CMK (cell line): ENCODE data around the gene SYPL2.
"Not testable (repeated sequence)": the region's sequence is repeated elsewhere in the genome, so short reads cannot be mapped to it uniquely, and the experiment has no call there.

Experiments
- DNase-seq: peaks from one replicate; pipeline ENCODE4 v3.0.0-alpha.2; 2010; ENCODE audit warnings: low read depth

SYPL2 gene

GRCh38 chr1:109466452-109467300 lies at the start of gene SYPL2:
TSS of gene SYPL2 (plus strand) at chr1:109466546. CDS start at chr1:109466844, 298 bp downstream.
- no peak for DNase-seq

- DNase-seq, result no peak
Measured at GRCh38 chr1:109423498-109423897, 42.8 kb upstream of the SYPL2 start.

GRCh38 chr1:109425391-109426280 lies 40.7 kb upstream of the SYPL2 start:
- peak; percentile 56 for DNase-seq

- DNase-seq, result peak; percentile 97
Measured at GRCh38 chr1:109426281-109427170, 39.8 kb upstream of the SYPL2 start, which contains the start of gene PSMA5. TSS of gene PSMA5 (minus strand) at chr1:109426448. CDS start at chr1:109426330, 118 bp downstream.

DNA sequence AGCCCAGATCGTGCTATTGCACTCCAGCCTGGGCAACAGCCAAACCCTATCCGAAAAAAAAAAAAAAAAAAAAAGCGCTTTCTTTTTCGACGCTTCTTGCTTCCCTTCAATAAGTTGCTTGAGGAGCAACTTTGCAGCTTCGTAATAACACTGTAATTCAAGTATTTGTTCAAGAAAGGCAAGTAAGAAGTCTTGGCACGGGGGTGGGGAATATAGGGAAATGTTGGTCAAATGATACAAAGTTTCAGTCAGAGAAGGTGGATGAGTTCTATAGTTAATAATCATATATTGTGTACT lies 39.2 kb upstream of the SYPL2 start:
- DNase-seq, result no peak

DNA sequence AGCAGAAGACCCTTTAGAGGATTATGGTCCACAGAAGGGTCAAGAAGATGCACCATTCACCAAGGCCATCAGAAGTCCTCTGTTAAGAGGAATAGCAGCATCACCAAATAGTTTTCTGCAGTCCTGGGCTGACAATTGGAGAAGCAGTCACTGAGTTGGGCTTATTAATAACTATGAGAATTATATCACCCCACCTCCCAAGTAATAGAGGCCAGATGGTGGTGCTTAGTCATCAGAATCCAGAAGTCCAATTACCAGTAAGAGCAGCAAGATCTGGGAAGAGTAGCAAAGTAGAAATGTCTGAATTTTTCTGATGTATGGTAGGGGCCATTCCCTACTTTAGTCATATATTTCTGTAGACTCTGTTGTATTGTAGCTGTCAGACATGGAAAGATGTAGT lies 34.0 kb upstream of the SYPL2 start:
- no peak for DNase-seq

GRCh38 chr1:109433322-109433721 lies 33.0 kb upstream of the SYPL2 start:
- no peak for DNase-seq

GRCh38 chr1:109434484-109434883 lies 31.9 kb upstream of the SYPL2 start:
- no peak for DNase-seq

- no peak for DNase-seq
Measured at GRCh38 chr1:109438798-109439297, 27.5 kb upstream of the SYPL2 start.

DNA sequence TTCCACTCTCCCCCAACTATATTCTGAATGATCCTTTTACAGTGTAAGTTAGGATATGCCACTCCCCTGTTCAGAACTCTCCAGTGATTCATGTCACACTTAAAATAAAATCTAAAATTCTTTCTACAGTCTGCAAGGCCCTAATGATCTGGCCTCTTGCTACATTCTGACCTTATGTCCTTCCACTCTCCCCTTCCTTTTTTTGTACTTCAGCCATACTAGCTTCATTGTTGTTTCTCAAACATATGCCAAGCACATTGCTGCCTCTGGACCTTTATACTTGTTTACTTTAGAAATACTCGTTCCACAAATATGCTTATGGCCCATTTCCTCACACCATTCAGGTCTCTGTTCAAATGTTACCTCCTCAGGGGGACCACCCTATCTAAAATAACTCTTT lies 25.3 kb upstream of the SYPL2 start:
- DNase-seq, result no peak

GRCh38 chr1:109443476-109443875 lies 22.9 kb upstream of the SYPL2 start:
- DNase-seq, result no peak

GRCh38 chr1:109444346-109444745 lies 22.0 kb upstream of the SYPL2 start:
- DNase-seq, result no peak

- not testable (repeated sequence) for DNase-seq
Measured at GRCh38 chr1:109445949-109446695, 20.2 kb upstream of the SYPL2 start.

DNA sequence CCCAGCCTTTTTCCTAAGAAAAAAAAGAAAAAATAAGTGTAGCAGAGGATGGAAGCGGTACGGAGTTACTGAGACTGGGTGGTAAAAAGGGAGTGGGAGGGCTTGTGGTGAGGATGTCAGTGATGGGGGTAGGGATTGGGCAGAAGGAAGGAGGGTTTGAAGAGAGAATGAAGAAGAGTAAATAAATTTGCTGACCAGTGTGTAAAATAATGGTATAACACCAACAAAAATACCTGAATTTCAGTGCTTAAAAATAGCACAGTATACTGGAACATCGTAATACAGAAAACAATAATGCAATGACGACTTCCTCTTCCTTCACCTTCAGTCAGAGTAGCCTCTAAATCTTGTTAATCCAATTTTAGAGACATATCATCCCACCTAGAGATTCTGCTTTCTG lies 18.8 kb upstream of the SYPL2 start:
- DNase-seq, result no peak

DNA sequence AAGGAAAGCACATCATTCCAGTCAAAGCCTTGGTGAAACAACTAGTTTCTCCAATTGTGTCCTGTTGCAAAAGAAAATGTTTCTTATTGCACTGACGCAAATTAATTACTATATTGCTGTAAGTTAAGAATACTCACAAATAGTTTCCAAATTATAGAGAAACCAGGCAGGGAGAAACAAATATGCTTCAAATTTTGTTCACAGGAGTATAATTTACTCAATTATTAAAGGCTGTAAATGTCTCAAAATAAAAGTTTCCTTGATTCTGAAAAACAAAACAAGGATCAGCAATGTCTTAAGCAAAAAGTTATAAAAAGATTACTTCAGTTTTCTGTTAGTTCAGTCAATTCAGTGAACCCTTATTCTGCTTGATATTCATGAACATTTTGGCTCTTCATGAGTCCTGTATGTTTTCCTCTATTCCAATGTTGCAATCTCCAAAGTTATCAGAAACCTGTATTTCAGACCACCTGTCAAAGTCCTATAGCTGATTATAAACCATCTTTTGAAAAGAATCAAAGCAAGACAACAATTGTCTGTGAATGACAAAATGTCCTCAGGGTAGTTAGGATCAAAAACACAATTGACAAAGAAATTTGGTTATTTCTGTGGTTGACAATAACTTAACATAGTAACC lies 11.7 kb upstream of the SYPL2 start:
- DNase-seq, result no peak

DNA sequence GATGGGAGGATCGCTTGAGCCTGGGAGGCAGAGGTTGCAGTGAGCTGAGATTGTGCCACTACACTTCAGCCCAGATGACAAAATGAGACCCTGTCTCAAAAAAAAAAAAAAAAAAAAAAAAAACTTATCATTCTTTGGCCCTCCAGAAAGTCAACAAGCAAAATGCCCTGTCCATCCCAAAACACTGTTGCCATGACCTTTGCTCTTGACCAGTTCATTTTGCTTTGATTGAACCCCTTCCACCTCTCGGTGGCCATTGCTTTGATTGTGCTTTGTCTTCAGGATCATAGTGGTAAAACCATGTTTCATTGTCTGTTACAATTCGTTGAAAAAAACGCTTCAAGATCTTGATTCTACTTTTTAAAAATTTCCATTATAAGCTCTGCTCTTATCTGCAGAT lies 8.5 kb upstream of the SYPL2 start:
- no peak for DNase-seq

DNA sequence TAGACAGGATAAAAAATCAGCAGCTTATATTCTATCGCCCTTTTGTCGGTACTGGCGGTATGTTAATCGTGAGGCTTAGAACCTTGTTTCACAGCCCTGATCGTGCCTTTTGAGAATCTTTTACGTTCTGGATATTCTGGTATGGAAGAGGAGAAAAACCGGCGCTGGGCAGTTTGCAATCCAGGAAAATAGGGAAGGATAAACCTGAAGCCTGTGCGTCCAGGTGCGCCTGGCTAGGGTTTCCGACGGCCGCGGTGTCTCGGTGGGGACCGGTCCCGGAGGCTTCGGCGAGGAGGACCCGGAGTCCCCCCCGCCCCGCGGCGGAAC lies 258 bp upstream of the SYPL2 start:
- DNase-seq, result no peak

DNA sequence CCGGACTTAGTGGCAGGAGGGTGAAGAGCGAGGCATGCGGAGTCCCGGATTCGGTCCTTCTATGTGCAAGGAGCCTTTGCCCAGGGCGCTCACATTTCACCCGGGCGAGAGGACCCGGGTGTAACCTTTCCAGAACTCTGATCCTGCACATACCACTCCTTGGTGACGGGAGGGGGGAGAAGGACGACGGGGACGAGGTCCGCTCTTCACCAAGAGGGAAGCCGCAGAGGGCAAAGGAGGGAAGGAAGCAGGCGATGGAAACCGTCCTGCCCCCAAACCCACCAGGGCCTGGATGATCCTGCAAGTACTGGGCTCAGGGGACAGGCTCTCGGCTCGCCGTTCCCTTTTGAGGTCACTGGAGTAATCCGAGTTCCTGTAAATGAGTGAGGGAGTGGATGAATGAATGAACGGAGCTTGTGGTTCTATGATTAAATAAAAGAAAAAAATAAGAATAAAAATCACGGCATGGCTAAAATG lies 993 bp downstream of the SYPL2 start:
- no peak for DNase-seq

DNA sequence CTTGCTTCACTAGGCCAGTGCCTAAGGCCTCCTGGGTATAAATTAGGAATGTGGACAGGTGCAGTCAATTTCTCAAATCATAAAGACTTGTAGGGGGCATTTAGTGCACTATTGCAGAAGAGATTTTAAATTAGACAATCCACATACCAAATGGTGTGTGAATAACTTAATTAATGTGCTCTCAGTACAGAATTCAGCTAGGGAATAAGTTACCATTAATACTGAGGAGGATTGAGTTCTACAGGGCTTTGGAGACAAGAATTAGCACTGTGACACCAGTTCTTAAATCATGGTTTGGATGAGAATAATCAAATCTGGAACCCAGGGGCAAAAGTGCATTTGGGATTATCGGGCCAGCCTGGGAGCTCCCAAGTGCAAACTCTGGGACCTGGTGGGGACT lies 1.7 kb downstream of the SYPL2 start:
- DNase-seq, result no peak

DNA sequence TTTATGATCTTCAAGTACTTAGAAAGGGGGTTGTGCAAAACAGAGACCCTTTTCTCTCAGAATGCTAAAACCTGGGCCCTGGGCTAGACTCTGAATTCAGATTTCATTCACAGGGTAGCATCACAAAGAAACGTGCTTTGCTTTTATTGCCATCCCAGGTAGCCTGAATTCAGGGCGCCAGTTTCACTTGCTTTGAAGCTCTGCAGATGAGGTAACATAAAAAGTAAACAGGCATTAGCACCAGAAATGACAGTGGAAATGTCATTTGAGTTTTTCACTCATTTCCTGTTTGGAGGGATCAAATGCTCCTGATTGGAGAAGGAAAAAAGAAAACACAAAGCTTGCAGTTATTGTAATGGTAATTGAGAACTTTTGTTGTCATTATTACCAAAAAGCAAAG lies 2.6 kb downstream of the SYPL2 start:
- no peak for DNase-seq

DNA sequence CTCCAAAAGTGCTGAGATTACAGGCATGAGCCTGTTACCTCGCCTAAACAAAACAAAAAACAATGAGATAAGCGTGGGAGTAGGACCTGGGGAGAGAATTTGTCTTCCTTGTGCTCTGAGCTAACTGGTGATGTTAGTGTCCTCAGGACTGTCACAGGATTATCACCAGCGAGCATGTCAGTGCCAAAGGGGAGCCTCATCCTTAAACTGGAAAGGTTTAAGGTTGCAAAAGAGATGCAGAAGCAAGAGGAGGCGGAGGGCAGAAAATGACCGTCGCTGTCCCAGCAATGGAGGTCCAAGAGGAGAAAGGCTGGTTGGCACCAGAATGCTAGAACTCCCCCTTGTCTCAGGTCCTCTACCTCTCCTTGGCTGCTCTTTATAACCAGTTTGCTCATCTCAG lies 3.9 kb downstream of the SYPL2 start:
- DNase-seq, result no peak
